Chondrocyte (in vitro differentiated cells): ENCODE results near the gene COPS4. TPM values are rescaled to one million over a fixed set of nuclear protein-coding genes. Genes with fewer than 3 reads are reported as not detected.
"Not testable (repeated sequence)": the region's sequence is repeated elsewhere in the genome, so short reads cannot be mapped to it uniquely, and the experiment has no call there.

Experiments used
- DNase-seq: peaks from one replicate; pipeline ENCODE4 v3.0.0; 2021; ENCODE audit warnings: mixed read lengths, low spot score
- H3K27ac Mint-ChIP-seq: one replicate; pipeline ENCODE4 v1.8.0; 2021; ENCODE audit warnings: mild to moderate bottlenecking, moderate library complexity, mixed read lengths; ENCODE audit not compliant: unreplicated experiment
- H3K27me3 Mint-ChIP-seq: 2 replicates; pipeline ENCODE4 v1.8.0; 2021; ENCODE audit warnings: low read depth, mixed read lengths
- H3K36me3 Mint-ChIP-seq: 2 replicates; pipeline ENCODE4 v1.8.0; 2021; ENCODE audit warnings: low read depth, mixed read lengths
- H3K4me1 Mint-ChIP-seq: 2 replicates; pipeline ENCODE4 v1.8.0; 2021; ENCODE audit warnings: low read depth, mild to moderate bottlenecking, mixed read lengths
- H3K4me3 Mint-ChIP-seq: one replicate; pipeline ENCODE4 v1.8.0; 2021; ENCODE audit warnings: mild to moderate bottlenecking, moderate library complexity, mixed read lengths; ENCODE audit not compliant: unreplicated experiment
- H3K9me3 Mint-ChIP-seq: 2 replicates; pipeline ENCODE4 v1.8.0; 2021; ENCODE audit warnings: low read depth, mixed read lengths
- total RNA-seq: library from RNA; stranded (reverse); gene quantifications from 3 replicates; pipeline ENCODE4 v1.2.1, GENCODE V29; 2021
- TF ChIP-seq, protein P1 (sequence below): fragments of 200-600 bp; sonication (generic); IDR thresholded peaks from 2 replicates; pipeline ENCODE4 v1.5.0; 2021; ENCODE audit warnings: antibody characterized with exemption, mild to moderate bottlenecking, moderate library complexity

COPS4 gene
- total RNA-seq, 1 donor from 2014 or later: 31.8 TPM

DNA sequence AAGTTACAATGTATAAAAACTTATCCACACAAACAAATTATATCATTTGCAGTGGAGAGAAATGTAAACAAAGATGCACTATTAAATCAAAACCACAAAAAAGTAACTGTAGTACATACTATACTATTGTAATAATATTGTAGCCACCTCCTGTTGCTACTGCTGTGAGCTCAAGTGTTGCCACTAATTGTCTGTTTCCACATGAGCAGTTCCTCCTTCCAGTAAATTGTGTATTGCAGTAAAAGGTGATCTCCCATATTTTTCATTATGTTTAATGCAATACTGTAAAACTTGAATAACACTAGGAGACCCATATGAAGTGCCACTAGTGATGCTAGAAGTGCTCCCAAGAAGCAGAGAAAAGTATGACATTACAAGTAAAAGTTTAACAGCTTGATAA lies 36.1 kb upstream of the COPS4 start:
- TF ChIP-seq, protein P1, sequence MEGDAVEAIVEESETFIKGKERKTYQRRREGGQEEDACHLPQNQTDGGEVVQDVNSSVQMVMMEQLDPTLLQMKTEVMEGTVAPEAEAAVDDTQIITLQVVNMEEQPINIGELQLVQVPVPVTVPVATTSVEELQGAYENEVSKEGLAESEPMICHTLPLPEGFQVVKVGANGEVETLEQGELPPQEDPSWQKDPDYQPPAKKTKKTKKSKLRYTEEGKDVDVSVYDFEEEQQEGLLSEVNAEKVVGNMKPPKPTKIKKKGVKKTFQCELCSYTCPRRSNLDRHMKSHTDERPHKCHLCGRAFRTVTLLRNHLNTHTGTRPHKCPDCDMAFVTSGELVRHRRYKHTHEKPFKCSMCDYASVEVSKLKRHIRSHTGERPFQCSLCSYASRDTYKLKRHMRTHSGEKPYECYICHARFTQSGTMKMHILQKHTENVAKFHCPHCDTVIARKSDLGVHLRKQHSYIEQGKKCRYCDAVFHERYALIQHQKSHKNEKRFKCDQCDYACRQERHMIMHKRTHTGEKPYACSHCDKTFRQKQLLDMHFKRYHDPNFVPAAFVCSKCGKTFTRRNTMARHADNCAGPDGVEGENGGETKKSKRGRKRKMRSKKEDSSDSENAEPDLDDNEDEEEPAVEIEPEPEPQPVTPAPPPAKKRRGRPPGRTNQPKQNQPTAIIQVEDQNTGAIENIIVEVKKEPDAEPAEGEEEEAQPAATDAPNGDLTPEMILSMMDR: no peak
- Mint-ChIP-seq H3K4me1 (no peaks in the 10 kb centered on the region), H3K27ac (no peak overlapping the region), H3K9me3 (no peaks in the 10 kb centered on the region), H3K36me3 (no peaks in the 10 kb centered on the region), H3K4me3 (no peak overlapping the region), H3K27me3 (no peaks in the 10 kb centered on the region)
- no peak for DNase-seq

- H3K36me3 Mint-ChIP-seq: no peaks in the 10 kb centered on the region
- no peak overlapping the region for H3K27ac Mint-ChIP-seq
- no peak for DNase-seq
- H3K4me3 Mint-ChIP-seq: no peak overlapping the region
- TF ChIP-seq, protein P1: no peak
- H3K4me1 Mint-ChIP-seq: no peaks in the 10 kb centered on the region
- no peaks in the 10 kb centered on the region for H3K27me3 Mint-ChIP-seq
- no peaks in the 10 kb centered on the region for H3K9me3 Mint-ChIP-seq
Observed at GRCh38 chr4:83002329-83002728, 32.7 kb upstream of the COPS4 start.

DNA sequence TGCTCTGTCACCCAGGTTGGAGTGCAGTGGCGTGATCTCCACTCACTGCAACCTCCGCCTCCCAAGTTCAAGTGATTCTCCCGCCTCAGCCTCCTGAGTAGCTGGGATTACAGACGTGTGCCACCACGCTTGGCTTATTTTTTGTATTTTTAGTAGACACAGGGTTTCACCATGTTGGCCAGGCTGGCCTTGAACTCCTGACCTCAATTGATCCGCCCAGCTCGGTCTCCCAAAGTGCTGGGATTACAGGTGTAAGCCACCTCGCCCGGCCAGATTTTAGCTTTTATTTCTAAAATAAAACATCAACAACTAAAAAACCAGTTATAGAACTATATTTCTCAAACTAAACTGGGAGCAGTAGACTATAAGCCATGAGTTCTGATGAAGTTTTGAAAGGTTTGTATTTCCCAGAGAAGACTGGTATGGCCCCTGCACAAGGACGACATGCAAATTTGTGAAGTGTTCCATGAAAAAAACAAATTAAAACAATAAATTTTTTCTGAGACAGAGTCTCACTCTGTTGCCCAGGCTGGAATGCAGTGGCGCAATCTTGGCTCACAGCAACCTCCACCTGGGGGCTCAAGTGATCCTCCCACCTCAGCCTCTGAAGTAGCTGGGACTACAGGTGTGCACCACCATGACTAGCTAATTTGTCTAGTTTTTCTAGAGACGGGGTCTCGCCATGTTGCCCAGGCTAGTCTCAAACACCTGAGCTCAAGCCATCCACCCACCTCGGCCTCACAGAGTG lies 31.8 kb upstream of the COPS4 start:
- H3K27ac Mint-ChIP-seq, H3K9me3 Mint-ChIP-seq, H3K36me3 Mint-ChIP-seq, H3K4me1 Mint-ChIP-seq, DNase-seq, H3K4me3 Mint-ChIP-seq, H3K27me3 Mint-ChIP-seq: not testable (repeated sequence)

DNA sequence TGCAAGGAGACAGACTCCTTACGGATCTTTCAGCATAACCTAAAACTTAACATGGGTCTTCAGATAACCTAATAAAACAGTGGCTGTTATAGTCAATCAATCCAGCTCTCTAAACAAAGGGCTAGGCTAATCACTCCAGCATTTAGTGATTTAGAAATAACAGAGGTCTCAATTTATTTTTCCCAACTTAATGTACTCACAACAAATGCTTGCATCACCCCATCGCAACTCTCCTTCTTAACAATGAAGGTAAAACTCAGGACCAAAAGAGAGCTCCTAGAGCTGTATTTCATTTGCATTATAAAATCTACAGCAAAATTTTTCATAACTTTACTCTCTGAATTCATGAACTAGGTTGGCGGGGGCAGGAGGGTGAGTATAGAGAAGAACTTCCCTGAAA lies 25.5 kb upstream of the COPS4 start:
- Mint-ChIP-seq H3K9me3 (no peaks in the 10 kb centered on the region), H3K36me3 (no peaks in the 10 kb centered on the region), H3K4me3 (peak overlapping the region; percentile 84), H3K4me1 (peaks cover 41% of the 10 kb centered on the region), H3K27me3 (no peaks in the 10 kb centered on the region), H3K27ac (peak overlapping the region; percentile 96)
- DNase-seq: no peak
- TF ChIP-seq, protein P1: no peak

- H3K9me3 Mint-ChIP-seq: no peaks in the 10 kb centered on the region
- H3K4me1 Mint-ChIP-seq: peaks cover 41% of the 10 kb centered on the region
- TF ChIP-seq, protein P1: no peak
- H3K4me3 Mint-ChIP-seq: peak overlapping the region; percentile 84
- DNase-seq: no peak
- H3K27me3 Mint-ChIP-seq: no peaks in the 10 kb centered on the region
- peak overlapping the region; percentile 96 for H3K27ac Mint-ChIP-seq
- no peaks in the 10 kb centered on the region for H3K36me3 Mint-ChIP-seq
Observed at GRCh38 chr4:83010111-83010521, 24.9 kb upstream of the COPS4 start.
